G401 (cell line): ENCODE data around the gene CYP26B1. TPM values are rescaled to one million over a fixed set of nuclear protein-coding genes. Genes with fewer than 3 reads are reported as not detected.

ENCODE experiments used
- DNase-seq: peaks from one replicate; pipeline ENCODE4 v3.0.0-alpha.2; 2015; ENCODE audit warnings: low spot score
- in situ Hi-C: cut with HindIII; loops from 2 replicates; pipeline ENCODE4 v1.10.0; 2016; ENCODE audit warnings: low sequenced_read_pairs, mixed read lengths
- total RNA-seq: library from RNA; depleted of rRNA; stranded (reverse); fragments of >200 nt; shearing (Covaris generic); gene quantifications from 2 replicates; pipeline ENCODE4 v1.2.3, GENCODE V29; 2014; rRNA removed

CYP26B1 gene, protein sequence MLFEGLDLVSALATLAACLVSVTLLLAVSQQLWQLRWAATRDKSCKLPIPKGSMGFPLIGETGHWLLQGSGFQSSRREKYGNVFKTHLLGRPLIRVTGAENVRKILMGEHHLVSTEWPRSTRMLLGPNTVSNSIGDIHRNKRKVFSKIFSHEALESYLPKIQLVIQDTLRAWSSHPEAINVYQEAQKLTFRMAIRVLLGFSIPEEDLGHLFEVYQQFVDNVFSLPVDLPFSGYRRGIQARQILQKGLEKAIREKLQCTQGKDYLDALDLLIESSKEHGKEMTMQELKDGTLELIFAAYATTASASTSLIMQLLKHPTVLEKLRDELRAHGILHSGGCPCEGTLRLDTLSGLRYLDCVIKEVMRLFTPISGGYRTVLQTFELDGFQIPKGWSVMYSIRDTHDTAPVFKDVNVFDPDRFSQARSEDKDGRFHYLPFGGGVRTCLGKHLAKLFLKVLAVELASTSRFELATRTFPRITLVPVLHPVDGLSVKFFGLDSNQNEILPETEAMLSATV
- total RNA-seq = 0.18 TPM in 1 of 2 replicates, not detected in the other

DNA sequence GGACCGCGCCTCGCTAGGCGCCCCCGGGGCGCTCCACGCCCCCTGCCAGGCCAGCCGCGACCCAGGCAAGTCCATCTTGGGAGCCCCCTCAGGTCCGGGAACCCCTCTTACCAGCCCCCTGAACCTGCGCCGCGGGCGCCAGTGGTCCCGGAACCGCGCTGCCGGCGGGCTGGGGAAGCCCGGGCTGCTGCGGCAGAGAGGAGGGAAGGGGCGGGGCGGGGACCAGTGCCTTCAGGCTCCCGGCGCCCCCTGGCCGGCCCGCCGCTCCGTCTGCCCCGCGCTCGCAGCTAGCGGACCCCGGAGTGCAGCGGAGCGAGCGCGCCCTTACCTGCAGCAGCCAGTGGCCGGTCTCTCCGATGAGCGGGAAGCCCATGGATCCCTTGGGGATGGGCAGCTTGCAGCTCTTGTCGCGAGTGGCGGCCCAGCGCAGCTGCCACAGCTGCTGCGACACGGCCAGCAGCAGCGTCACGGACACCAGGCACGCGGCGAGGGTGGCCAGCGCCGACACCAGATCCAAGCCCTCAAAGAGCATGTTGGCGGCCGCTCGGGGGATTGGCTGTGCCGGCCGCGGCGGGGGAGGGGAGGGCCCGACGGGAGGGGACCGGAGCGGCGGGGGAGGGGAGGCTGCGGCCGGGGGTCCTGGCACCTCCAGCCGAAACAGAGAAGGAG, at the start of gene CYP26B1:
Gene CYP26B1, minus strand, starts transcription at position 560 of the 669 bp plus-strand sequence. Its CDS starts 28 bp downstream, at position 532.
- in situ Hi-C loops = no loop called here
- no peak for DNase-seq

- no peak for DNase-seq
- in situ Hi-C loops = no loop called here
Observed at GRCh38 chr2:72193723-72194122, 46.1 kb upstream of the CYP26B1 start.

GRCh38 chr2:72191441-72191840, 43.8 kb upstream of the CYP26B1 start:
- in situ Hi-C loops = no loop called here
- DNase-seq = no peak

- no peak for DNase-seq
- in situ Hi-C loops = no loop called here
Observed at GRCh38 chr2:72185206-72185605, 37.5 kb upstream of the CYP26B1 start.

- DNase-seq = peak; percentile 63
- in situ Hi-C loops = no loop called here
Observed at GRCh38 chr2:72183466-72183865, 35.8 kb upstream of the CYP26B1 start.

GRCh38 chr2:72183016-72183415, 35.4 kb upstream of the CYP26B1 start:
- no peak for DNase-seq
- in situ Hi-C loops = no loop called here

DNA sequence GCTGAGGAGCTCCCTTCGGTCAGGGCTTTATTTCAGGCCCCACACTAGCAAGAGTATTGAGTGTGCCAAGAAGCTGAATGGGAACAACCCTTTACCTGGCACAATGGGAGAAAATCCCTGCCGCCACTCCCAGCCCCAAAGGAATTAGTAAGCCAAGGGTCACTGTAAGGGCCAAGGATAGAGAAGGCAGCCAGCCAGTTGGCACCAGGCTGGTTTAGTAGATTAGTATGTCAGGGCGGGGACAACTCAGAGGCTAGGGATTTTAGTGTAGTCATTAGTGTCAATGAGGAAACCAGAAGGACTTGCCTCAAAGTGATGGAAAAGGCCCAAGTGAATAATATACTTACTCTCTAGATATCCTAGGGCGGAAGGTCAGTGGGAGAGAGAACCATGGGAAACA, 34.9 kb upstream of the CYP26B1 start:
- in situ Hi-C loops = no loop called here

GRCh38 chr2:72181616-72182015, 34.0 kb upstream of the CYP26B1 start:
- DNase-seq = no peak
- in situ Hi-C loops = no loop called here

More for the DNA sequence above, 34.9 kb upstream of the CYP26B1 start:
- no peak for DNase-seq

DNA sequence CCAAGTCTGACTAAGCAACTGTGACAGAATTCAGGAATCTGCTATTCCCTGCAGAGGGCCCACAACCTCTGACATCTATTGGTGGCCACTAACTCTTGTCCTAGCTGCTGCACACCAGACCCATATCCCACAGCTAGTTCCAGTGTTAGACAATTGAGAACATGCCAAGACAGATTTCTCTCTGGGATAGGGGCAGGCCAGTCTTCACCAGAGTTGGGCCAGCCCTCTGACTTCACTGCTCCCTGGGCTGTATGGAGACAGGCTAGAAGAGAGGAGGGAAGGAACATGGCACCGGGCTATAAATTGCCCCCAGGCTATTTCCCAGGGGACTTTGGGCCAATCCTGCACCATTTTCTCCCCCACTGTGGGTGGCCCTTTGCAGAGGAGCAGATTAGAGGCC, 32.7 kb upstream of the CYP26B1 start:
- in situ Hi-C loops = no loop called here
- no peak for DNase-seq

- in situ Hi-C loops = no loop called here
- DNase-seq = no peak
Observed at GRCh38 chr2:72178551-72178950, 30.9 kb upstream of the CYP26B1 start.

- DNase-seq = no peak
- in situ Hi-C loops = no loop called here
Observed at GRCh38 chr2:72176281-72176680, 28.6 kb upstream of the CYP26B1 start.

GRCh38 chr2:72175636-72176035, 28.0 kb upstream of the CYP26B1 start:
- in situ Hi-C loops = no loop called here
- no peak for DNase-seq

DNA sequence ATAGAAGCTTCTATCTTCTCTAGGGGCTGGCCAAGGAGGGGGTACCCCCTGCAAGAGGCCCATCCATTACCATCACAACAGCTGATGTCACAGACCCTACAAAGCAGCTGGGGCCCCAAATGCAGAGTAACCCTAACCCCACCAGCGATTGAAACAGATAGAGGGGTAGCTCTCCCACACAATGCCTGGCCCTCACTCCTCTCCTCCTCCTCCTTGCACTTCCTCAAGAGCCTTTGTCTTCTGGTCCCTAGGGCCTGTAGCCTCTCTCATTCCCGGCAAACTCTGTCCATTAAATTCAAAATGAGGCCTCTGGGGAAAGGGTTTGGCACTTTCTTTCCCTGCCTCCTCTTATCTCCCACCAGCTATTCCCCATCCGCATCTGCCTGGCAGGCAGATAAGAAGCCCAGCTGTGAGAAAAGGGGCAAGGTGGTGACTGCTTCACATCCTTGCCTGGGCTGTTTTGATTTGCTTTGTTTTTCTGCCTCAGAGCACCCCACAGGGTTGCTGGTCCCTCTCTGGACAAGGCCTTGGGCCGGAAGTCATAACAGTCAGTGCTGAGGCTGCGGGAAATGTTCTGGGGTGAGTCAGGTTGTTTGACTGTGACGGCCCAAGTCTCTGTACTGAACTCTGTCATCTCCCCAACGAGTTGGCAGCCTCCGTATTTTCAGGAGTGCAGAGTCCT, 26.1 kb upstream of the CYP26B1 start:
- in situ Hi-C loops = no loop called here
- DNase-seq = no peak

- in situ Hi-C loops = no loop called here
- DNase-seq = no peak
Observed at GRCh38 chr2:72172478-72172877, 24.8 kb upstream of the CYP26B1 start.

DNA sequence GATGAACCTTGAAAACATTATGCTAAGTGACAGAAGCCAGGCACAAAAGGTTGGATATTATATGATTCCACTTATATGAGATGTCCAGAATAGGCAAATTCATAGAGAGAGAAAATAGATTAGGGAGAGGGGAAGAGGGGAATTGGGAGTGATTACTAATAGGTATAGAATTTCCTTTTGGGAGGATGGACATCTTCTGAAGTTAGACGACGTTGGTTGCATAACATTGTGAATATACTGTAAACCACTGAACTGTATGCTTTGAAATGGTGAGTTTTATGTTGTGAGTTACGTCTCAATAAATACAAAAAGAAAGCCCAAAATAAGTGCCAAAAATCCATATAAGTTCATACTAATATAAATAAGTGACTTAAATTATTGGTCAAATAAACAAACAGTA, 18.6 kb upstream of the CYP26B1 start:
- in situ Hi-C loops = no loop called here
- no peak for DNase-seq

GRCh38 chr2:72165792-72166191, 18.1 kb upstream of the CYP26B1 start:
- DNase-seq = no peak
- in situ Hi-C loops = no loop called here

GRCh38 chr2:72162574-72162973, 14.9 kb upstream of the CYP26B1 start:
- in situ Hi-C loops = no loop called here
- DNase-seq = no peak

DNA sequence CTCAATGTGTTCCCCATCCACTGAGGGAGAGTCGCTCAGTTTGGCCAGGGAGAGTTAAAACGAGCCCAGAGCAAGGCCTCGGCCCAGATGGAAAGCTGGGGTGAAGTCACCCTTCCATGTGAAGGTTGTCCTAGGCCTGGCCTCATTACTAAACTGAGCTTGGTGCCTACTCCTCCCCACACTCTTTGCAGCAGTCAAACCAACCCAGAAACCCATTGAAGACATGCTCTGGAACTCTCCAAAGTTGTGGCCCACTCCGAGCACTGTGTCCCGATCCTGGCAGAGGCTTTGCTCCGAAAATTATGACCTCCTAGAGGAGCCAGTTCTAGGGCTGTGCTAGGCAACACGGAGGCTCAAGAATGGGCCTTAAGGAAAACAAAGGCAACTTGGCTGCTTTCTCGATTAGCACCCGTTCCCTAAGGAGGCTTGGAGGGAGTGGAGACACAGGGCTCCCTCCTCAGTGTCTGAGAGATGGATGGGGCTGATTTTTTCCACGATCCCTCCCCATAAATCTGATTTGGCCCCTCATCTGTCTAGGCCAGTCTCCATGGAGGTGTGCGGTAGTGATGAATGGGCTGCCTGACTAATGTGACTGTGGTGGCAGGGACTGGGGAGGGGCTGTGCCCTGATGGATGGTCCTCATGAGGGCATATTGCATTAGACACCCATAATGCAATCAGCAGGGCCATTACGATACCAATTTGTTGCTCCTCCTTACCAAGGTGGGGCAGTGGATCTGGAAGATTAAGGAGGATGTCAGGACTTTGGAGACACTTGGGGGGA, 11.7 kb upstream of the CYP26B1 start:
- DNase-seq = no peak
- in situ Hi-C loops = no loop called here
